Measurements from ENCODE around the gene PPP1R1B.

PPP1R1B gene

GRCh38 chr17:39667945-39668924 lies 41.5 kb downstream of the PPP1R1B start, which contains the start of gene PNMT:
Gene PNMT (plus strand): TSS chr17:39668453. CDS start chr17:39668476, 23 bp downstream.
- DNase-seq (ENCODE audit: low read depth) = peak; percentile 53

GRCh38 chr17:39669897-39670735 lies 43.4 kb downstream of the PPP1R1B start:
- no peak for DNase-seq (ENCODE audit: low read depth)

- DNase-seq (ENCODE audit: low read depth) = no peak
Measured at GRCh38 chr17:39670746-39671145, 44.0 kb downstream of the PPP1R1B start.

GRCh38 chr17:39671651-39672521 lies 45.1 kb downstream of the PPP1R1B start:
- DNase-seq (ENCODE audit: low read depth) = peak; percentile 30

GRCh38 chr17:39672522-39673334 lies 46.0 kb downstream of the PPP1R1B start:
- DNase-seq (ENCODE audit: low read depth) = no peak

GRCh38 chr17:39673335-39674081 lies 46.8 kb downstream of the PPP1R1B start:
- no peak for DNase-seq (ENCODE audit: low read depth)

GRCh38 chr17:39674179-39674578 lies 47.4 kb downstream of the PPP1R1B start:
- DNase-seq (ENCODE audit: low read depth) = no peak

- no peak for DNase-seq (ENCODE audit: low read depth)
Measured at GRCh38 chr17:39674702-39675389, 48.1 kb downstream of the PPP1R1B start.

- no peak for DNase-seq (ENCODE audit: low read depth)
Measured at GRCh38 chr17:39675390-39676082, 48.8 kb downstream of the PPP1R1B start.

- no peak for DNase-seq (ENCODE audit: low read depth)
Measured at GRCh38 chr17:39676198-39676819, 49.6 kb downstream of the PPP1R1B start.

- no peak for DNase-seq (ENCODE audit: low read depth)
Measured at GRCh38 chr17:39677072-39677471, 50.3 kb downstream of the PPP1R1B start.

GRCh38 chr17:39677542-39678339 lies 51.0 kb downstream of the PPP1R1B start:
- no peak for DNase-seq (ENCODE audit: low read depth)

GRCh38 chr17:39678340-39679116 lies 51.8 kb downstream of the PPP1R1B start:
- no peak for DNase-seq (ENCODE audit: low read depth)

- DNase-seq (ENCODE audit: low read depth) = no peak
Measured at GRCh38 chr17:39679521-39680192, 52.9 kb downstream of the PPP1R1B start.

- DNase-seq (ENCODE audit: low read depth) = no peak
Measured at GRCh38 chr17:39683295-39683939, 56.7 kb downstream of the PPP1R1B start.

Data from iris pigment epithelial cell (primary cell).